GM12873 (cell line): ENCODE results near the gene FOXN3.

Experiments used
- TF ChIP-seq, protein P1 (sequence below): IDR thresholded peaks from 2 replicates; pipeline ENCODE4 v1.5.1; 2012; ENCODE audit warnings: low read depth, mild to moderate bottlenecking, moderate library complexity, low read length, control low read depth; ENCODE audit not compliant: insufficient read depth; ENCODE audit errors: missing control alignments

Gene FOXN3

GRCh38 chr14:89248411-89249064, 168.5 kb downstream of the FOXN3 start:
- TF ChIP-seq, protein P1, sequence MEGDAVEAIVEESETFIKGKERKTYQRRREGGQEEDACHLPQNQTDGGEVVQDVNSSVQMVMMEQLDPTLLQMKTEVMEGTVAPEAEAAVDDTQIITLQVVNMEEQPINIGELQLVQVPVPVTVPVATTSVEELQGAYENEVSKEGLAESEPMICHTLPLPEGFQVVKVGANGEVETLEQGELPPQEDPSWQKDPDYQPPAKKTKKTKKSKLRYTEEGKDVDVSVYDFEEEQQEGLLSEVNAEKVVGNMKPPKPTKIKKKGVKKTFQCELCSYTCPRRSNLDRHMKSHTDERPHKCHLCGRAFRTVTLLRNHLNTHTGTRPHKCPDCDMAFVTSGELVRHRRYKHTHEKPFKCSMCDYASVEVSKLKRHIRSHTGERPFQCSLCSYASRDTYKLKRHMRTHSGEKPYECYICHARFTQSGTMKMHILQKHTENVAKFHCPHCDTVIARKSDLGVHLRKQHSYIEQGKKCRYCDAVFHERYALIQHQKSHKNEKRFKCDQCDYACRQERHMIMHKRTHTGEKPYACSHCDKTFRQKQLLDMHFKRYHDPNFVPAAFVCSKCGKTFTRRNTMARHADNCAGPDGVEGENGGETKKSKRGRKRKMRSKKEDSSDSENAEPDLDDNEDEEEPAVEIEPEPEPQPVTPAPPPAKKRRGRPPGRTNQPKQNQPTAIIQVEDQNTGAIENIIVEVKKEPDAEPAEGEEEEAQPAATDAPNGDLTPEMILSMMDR, result no peak

- TF ChIP-seq, protein P1, result no peak
These were observed 169.4 kb downstream of the FOXN3 start for GRCh38 chr14:89247457-89248122.

DNA sequence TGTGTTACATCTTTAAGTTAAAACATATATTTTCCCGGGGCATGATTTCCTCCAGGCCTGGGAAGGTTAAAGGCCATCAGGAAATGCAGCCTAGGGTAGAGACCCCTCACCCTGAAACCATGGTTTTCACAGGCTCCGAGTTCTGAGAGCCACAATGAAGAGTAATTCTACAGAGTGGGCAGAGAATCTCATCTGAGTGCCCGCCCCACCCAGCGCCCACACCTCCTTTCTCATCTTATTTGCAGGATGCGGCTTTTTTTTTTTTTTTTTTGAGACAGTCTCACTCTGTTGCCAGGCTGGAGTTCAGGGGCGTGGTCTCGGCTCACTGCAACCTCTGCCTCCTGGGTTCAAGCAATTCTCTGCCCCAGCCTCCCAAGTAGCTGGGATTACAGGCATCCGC, 170.7 kb downstream of the FOXN3 start:
- TF ChIP-seq, protein P1, result no peak

GRCh38 chr14:89245802-89246201, 171.2 kb downstream of the FOXN3 start:
- TF ChIP-seq, protein P1, result no peak

- TF ChIP-seq, protein P1, result no peak
These were observed 172.3 kb downstream of the FOXN3 start for GRCh38 chr14:89244720-89245119.

GRCh38 chr14:89243741-89244140, 173.3 kb downstream of the FOXN3 start:
- TF ChIP-seq, protein P1, result no peak

- TF ChIP-seq, protein P1, result no peak
These were observed 173.7 kb downstream of the FOXN3 start for GRCh38 chr14:89243286-89243685.
